ENCODE results near the gene DUOXA2.
"Not testable (repeated sequence)": the region's sequence is repeated elsewhere in the genome, so short reads cannot be mapped to it uniquely, and the experiment has no call there.

DUOXA2 gene

DNA sequence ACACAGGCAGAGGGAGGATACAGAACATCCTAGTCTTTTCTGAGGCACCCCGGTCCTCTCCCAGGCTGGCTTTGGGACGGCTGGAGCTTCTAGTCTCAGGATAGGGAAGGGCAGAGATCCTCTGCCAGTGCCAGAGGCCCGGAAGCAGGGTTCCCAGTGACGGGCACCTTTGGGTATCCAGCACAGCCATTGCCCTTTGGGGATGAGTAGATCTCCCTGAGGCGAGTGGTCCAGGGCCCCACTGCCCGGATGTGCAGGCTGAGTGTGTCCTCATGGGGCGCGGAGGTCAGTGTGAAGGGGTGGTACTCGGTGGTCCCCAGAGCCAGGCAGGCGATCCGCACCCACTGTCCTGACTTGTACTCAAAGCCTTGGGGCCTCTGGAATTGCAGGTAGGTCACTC is 18.5 kb upstream of the DUOXA2 start:
- Histone ChIP-seq H3K79me2 (ENCODE audit: control insufficient read depth, insufficient read depth, low read length, unreplicated experiment) (no peaks in the 10 kb centered on the region), H2AFZ (ENCODE audit: low read length, unreplicated experiment) (no peak overlapping the region), H3K36me3 (ENCODE audit: insufficient read depth, low read length) (no peaks in the 10 kb centered on the region), H3K27me3 (ENCODE audit: insufficient read depth, low read length) (peaks cover 41% of the 10 kb centered on the region), H3K4me3 (ENCODE audit: low read depth, low read length) (no peak overlapping the region), H3K4me1 (ENCODE audit: control insufficient read depth, insufficient read depth, low read length, unreplicated experiment) (peaks cover 9% of the 10 kb centered on the region), H3K27ac (ENCODE audit: low read depth, low read length) (no peak overlapping the region)

GRCh38 chr15:45097466-45097865 is 16.7 kb upstream of the DUOXA2 start:
- H3K27me3 ChIP-seq (ENCODE audit: insufficient read depth, low read length) = peaks cover 35% of the 10 kb centered on the region
- no peaks in the 10 kb centered on the region for H3K4me1 ChIP-seq (ENCODE audit: control insufficient read depth, insufficient read depth, low read length, unreplicated experiment)
- H3K79me2 ChIP-seq (ENCODE audit: control insufficient read depth, insufficient read depth, low read length, unreplicated experiment) = no peaks in the 10 kb centered on the region
- H2AFZ ChIP-seq (ENCODE audit: low read length, unreplicated experiment) = no peak overlapping the region
- no peak overlapping the region for H3K4me3 ChIP-seq (ENCODE audit: low read depth, low read length)
- no peak overlapping the region for H3K27ac ChIP-seq (ENCODE audit: low read depth, low read length)
- no peaks in the 10 kb centered on the region for H3K36me3 ChIP-seq (ENCODE audit: insufficient read depth, low read length)

DNA sequence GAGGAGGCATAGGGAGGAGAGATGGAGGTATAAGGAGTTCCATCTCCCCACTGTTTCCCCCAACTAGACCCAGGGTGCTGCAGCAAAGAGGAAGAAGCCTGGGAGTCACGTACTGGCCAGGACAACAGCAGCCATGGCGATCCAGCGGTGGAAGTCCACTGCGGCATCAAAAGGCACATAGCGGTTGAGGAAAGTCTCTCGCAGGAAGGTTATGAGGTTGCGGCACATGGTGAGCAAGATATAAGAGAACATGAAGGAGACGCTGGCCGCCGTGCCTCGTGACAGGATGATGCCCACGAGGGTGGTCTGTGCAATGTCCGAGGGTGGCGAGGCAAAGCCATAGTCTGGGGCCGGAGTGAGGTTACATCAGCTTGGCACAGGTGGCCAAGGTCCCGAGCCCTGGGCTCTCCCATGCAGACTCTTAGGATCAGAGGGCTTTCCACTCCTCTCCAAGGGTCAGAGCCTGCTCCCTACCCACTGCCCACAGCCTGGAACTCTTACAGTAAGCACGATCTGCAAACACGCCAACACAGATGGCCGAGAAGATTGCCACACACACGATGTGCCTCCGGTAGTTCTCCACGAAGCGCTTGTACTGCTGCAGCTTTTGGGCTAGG is 14.5 kb upstream of the DUOXA2 start:
- no peak overlapping the region for H3K27ac ChIP-seq (ENCODE audit: low read depth, low read length)
- H3K4me1 ChIP-seq (ENCODE audit: control insufficient read depth, insufficient read depth, low read length, unreplicated experiment) = no peaks in the 10 kb centered on the region
- no peak overlapping the region for H2AFZ ChIP-seq (ENCODE audit: low read length, unreplicated experiment)
- no peaks in the 10 kb centered on the region for H3K79me2 ChIP-seq (ENCODE audit: control insufficient read depth, insufficient read depth, low read length, unreplicated experiment)
- H3K4me3 ChIP-seq (ENCODE audit: low read depth, low read length) = no peak overlapping the region
- peaks cover 37% of the 10 kb centered on the region for H3K27me3 ChIP-seq (ENCODE audit: insufficient read depth, low read length)
- no peaks in the 10 kb centered on the region for H3K36me3 ChIP-seq (ENCODE audit: insufficient read depth, low read length)

DNA sequence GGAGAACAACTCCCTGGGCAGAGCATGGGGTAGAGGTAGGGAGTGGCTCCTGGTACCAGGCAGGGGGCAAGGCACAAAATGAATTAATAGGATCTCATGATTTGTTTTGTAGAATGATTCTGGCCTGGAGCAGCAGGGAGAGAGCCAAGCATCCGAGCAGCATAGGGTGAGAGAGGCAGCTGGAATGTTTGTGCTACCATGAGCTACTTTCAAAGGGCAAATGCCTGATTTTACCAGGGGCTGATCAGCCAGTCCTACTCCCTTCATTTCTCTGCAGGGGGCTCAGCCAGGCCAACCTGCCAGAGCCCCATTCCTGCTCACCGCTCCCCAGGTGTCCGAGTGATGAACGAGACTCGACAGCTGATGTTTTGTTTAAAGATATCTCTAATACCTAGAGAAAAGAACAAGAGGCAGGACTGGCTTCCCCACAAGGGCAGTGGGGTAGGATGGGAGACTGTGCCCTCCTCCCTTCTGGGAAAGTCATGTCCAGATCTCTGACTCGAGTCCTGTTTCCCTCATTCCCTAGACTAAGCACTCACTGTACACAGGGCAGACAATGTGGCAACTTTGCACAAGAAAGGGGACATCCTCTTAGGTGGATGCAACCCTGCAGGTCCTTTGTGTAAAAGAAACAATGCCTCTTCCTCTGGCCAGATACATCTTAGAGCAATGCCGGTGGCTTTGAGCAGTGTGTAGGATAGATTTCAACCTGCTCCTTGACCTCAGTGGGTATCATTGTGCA is 13.1 kb upstream of the DUOXA2 start:
- Histone ChIP-seq H2AFZ (ENCODE audit: low read length, unreplicated experiment) (no peak overlapping the region), H3K27ac (ENCODE audit: low read depth, low read length) (no peak overlapping the region), H3K79me2 (ENCODE audit: control insufficient read depth, insufficient read depth, low read length, unreplicated experiment) (no peaks in the 10 kb centered on the region), H3K27me3 (ENCODE audit: insufficient read depth, low read length) (peaks cover 46% of the 10 kb centered on the region), H3K4me1 (ENCODE audit: control insufficient read depth, insufficient read depth, low read length, unreplicated experiment) (no peaks in the 10 kb centered on the region), H3K4me3 (ENCODE audit: low read depth, low read length) (no peak overlapping the region), H3K36me3 (ENCODE audit: insufficient read depth, low read length) (no peaks in the 10 kb centered on the region)

GRCh38 chr15:45101749-45102148 is 12.4 kb upstream of the DUOXA2 start:
- H3K79me2 ChIP-seq (ENCODE audit: control insufficient read depth, insufficient read depth, low read length, unreplicated experiment) = no peaks in the 10 kb centered on the region
- H3K36me3 ChIP-seq (ENCODE audit: insufficient read depth, low read length) = no peaks in the 10 kb centered on the region
- no peak overlapping the region for H3K27ac ChIP-seq (ENCODE audit: low read depth, low read length)
- no peaks in the 10 kb centered on the region for H3K4me1 ChIP-seq (ENCODE audit: control insufficient read depth, insufficient read depth, low read length, unreplicated experiment)
- H2AFZ ChIP-seq (ENCODE audit: low read length, unreplicated experiment) = no peak overlapping the region
- no peak overlapping the region for H3K4me3 ChIP-seq (ENCODE audit: low read depth, low read length)
- peaks cover 51% of the 10 kb centered on the region for H3K27me3 ChIP-seq (ENCODE audit: insufficient read depth, low read length)

GRCh38 chr15:45102226-45102625 is 11.9 kb upstream of the DUOXA2 start:
- Histone ChIP-seq H3K27me3 (ENCODE audit: insufficient read depth, low read length) (peaks cover 54% of the 10 kb centered on the region), H3K4me3 (ENCODE audit: low read depth, low read length) (no peak overlapping the region), H3K4me1 (ENCODE audit: control insufficient read depth, insufficient read depth, low read length, unreplicated experiment) (no peaks in the 10 kb centered on the region), H2AFZ (ENCODE audit: low read length, unreplicated experiment) (no peak overlapping the region), H3K79me2 (ENCODE audit: control insufficient read depth, insufficient read depth, low read length, unreplicated experiment) (no peaks in the 10 kb centered on the region), H3K36me3 (ENCODE audit: insufficient read depth, low read length) (no peaks in the 10 kb centered on the region), H3K27ac (ENCODE audit: low read depth, low read length) (no peak overlapping the region)

DNA sequence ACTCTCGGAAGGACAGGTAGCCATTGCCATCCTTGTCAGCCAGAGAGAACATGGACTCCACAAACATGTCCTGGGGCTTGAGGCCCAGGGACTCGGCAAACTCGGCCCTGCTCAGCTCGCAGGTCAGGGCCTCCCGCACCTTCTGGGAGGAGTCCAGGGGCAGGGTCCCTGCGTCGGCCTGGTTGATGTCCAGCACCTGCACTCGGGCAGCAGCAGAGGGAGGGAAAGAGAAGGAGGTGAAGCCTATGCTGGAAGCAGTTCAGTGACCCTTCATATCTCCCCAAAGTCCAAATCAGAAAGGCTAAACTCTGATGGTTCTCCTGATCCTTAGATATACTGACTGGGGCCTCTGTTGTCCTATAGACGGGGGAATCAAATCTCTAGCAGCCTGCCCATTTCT is 10.0 kb upstream of the DUOXA2 start:
- not testable (repeated sequence) for H3K36me3 ChIP-seq (ENCODE audit: insufficient read depth, low read length); H3K27ac ChIP-seq (ENCODE audit: low read depth, low read length); H3K4me3 ChIP-seq (ENCODE audit: low read depth, low read length); H3K4me1 ChIP-seq (ENCODE audit: control insufficient read depth, insufficient read depth, low read length, unreplicated experiment); H3K79me2 ChIP-seq (ENCODE audit: control insufficient read depth, insufficient read depth, low read length, unreplicated experiment); H2AFZ ChIP-seq (ENCODE audit: low read length, unreplicated experiment)
- H3K27me3 ChIP-seq (ENCODE audit: insufficient read depth, low read length) = peaks cover 59% of the 10 kb centered on the region

- no peaks in the 10 kb centered on the region for H3K79me2 ChIP-seq (ENCODE audit: control insufficient read depth, insufficient read depth, low read length, unreplicated experiment)
- peaks cover 69% of the 10 kb centered on the region for H3K27me3 ChIP-seq (ENCODE audit: insufficient read depth, low read length)
- H2AFZ ChIP-seq (ENCODE audit: low read length, unreplicated experiment) = no peak overlapping the region
- no peaks in the 10 kb centered on the region for H3K4me1 ChIP-seq (ENCODE audit: control insufficient read depth, insufficient read depth, low read length, unreplicated experiment)
- H3K4me3 ChIP-seq (ENCODE audit: low read depth, low read length) = no peak overlapping the region
- no peaks in the 10 kb centered on the region for H3K36me3 ChIP-seq (ENCODE audit: insufficient read depth, low read length)
- no peak overlapping the region for H3K27ac ChIP-seq (ENCODE audit: low read depth, low read length)
Measured at GRCh38 chr15:45105586-45105985, 8.5 kb upstream of the DUOXA2 start.

DNA sequence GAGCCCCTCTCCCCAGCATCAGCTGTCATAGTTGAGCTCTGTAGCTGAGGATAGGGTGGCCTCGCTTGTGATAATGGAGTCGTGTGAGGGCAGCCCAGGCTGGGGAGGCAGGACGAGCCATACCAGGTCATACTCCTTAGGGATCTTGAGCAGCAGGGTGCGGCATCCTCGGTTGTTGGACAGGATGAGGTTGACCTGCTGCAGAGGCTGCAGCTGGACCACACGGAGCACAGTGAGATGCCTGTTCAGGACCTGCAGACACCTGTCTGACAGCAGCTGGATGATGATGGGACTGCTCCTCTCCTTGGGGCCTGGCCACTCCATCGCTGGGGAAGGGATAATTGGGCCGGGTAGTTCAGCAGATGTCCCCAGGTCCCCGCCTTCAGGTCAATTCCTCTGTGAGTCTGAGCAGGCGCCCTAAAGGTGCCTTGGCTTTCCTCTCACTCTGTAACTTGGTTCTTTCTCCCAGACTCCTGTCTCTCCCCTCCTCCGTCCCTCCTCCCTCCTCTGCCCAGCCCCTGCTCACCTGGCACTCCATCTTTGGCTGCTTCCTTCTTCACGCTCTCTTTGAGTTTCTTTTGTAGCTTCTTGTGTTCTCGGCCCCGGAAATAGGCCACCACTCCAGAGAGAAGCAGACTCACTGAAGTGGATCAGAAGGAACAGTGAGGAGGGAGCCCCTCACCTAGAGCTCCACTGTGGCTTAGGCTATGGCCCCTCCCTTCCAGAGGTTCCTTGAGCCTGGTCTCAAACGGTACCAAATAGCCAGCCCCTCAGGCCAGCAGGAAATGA is 7.9 kb upstream of the DUOXA2 start:
- Histone ChIP-seq H3K79me2 (ENCODE audit: control insufficient read depth, insufficient read depth, low read length, unreplicated experiment) (no peaks in the 10 kb centered on the region), H2AFZ (ENCODE audit: low read length, unreplicated experiment) (no peak overlapping the region), H3K27me3 (ENCODE audit: insufficient read depth, low read length) (peaks cover 69% of the 10 kb centered on the region), H3K36me3 (ENCODE audit: insufficient read depth, low read length) (no peaks in the 10 kb centered on the region), H3K27ac (ENCODE audit: low read depth, low read length) (no peak overlapping the region), H3K4me1 (ENCODE audit: control insufficient read depth, insufficient read depth, low read length, unreplicated experiment) (no peaks in the 10 kb centered on the region), H3K4me3 (ENCODE audit: low read depth, low read length) (no peak overlapping the region)

- Histone ChIP-seq H3K27ac (ENCODE audit: low read depth, low read length) (no peak overlapping the region), H3K36me3 (ENCODE audit: insufficient read depth, low read length) (no peaks in the 10 kb centered on the region), H3K27me3 (ENCODE audit: insufficient read depth, low read length) (peaks cover 79% of the 10 kb centered on the region), H3K79me2 (ENCODE audit: control insufficient read depth, insufficient read depth, low read length, unreplicated experiment) (no peaks in the 10 kb centered on the region), H3K4me3 (ENCODE audit: low read depth, low read length) (no peak overlapping the region), H2AFZ (ENCODE audit: low read length, unreplicated experiment) (no peak overlapping the region), H3K4me1 (ENCODE audit: control insufficient read depth, insufficient read depth, low read length, unreplicated experiment) (no peaks in the 10 kb centered on the region)
Measured at GRCh38 chr15:45107941-45108630, 6.0 kb upstream of the DUOXA2 start.
